Cardiac fibroblast (primary cell): ENCODE results near the gene USP33.
A peak's percentile ranks its signal among the peaks of the same experiment; 100 is the strongest.
"Not testable (repeated sequence)": the region's sequence is repeated elsewhere in the genome, so short reads cannot be mapped to it uniquely, and the experiment has no call there.

ENCODE experiments used
- DNase-seq, 2 donors: peaks; one replicate each; pipeline versions ENCODE4 v3.0.0 to v3.0.0-alpha.2; 2010; ENCODE audit warnings: low read depth in 2 of 2
- H3K4me3 ChIP-seq, 2 donors: replicated peaks in 1 of 2; 1 replicate in 1 of 2; 2 replicates in 1 of 2; pipeline ENCODE4 v1.5.1; 2011; ENCODE audit warnings: low read depth in 2 of 2, low read length in 2 of 2, mild to moderate bottlenecking in 2 of 2, moderate library complexity in 1 of 2
- CTCF ChIP-seq: IDR thresholded peaks from one replicate; pipeline ENCODE4 v1.5.1; 2011; ENCODE audit warnings: low read depth, mild to moderate bottlenecking, low read length, inconsistent platforms

Gene USP33

GRCh38 chr1:77759071-77760028, at the start of gene USP33:
Gene USP33, minus strand, starts transcription at chr1:77759852. Its CDS starts 18,155 bp downstream, at chr1:77741697.
- peak; percentile 67 to 76 for DNase-seq
- H3K4me3 ChIP-seq, result peak within 1 kb of the TSS; percentile 85
- no peak for TF ChIP-seq CTCF

- DNase-seq, result no peak
- no peak for TF ChIP-seq CTCF
- H3K4me3 ChIP-seq, result no peak overlapping the region
Measured at GRCh38 chr1:77803371-77803770, 43.7 kb upstream of the USP33 start.

- no peak overlapping the region for H3K4me3 ChIP-seq
- no peak for TF ChIP-seq CTCF
- DNase-seq, result no peak
Measured at GRCh38 chr1:77802026-77802425, 42.4 kb upstream of the USP33 start.

- no peak overlapping the region for H3K4me3 ChIP-seq
- DNase-seq, result peak; percentile 18 to 48
- TF ChIP-seq CTCF, result no peak
Measured at GRCh38 chr1:77797991-77798390, 38.3 kb upstream of the USP33 start.

GRCh38 chr1:77796695-77797405, 37.2 kb upstream of the USP33 start:
- no peak for TF ChIP-seq CTCF
- no peak overlapping the region for H3K4me3 ChIP-seq
- DNase-seq, result peak in 1 of 2 donors; percentile 7

- no peak for TF ChIP-seq CTCF
- no peak for DNase-seq
- no peak overlapping the region for H3K4me3 ChIP-seq
Measured at GRCh38 chr1:77794550-77794949, 34.9 kb upstream of the USP33 start.

GRCh38 chr1:77786093-77786741, 26.6 kb upstream of the USP33 start:
- not testable (repeated sequence) for DNase-seq, H3K4me3 ChIP-seq
